ENCODE data around the gene PHACTR1.
"Not testable (repeated sequence)": the region's sequence is repeated elsewhere in the genome, so short reads cannot be mapped to it uniquely, and the experiment has no call there.

Gene PHACTR1

DNA sequence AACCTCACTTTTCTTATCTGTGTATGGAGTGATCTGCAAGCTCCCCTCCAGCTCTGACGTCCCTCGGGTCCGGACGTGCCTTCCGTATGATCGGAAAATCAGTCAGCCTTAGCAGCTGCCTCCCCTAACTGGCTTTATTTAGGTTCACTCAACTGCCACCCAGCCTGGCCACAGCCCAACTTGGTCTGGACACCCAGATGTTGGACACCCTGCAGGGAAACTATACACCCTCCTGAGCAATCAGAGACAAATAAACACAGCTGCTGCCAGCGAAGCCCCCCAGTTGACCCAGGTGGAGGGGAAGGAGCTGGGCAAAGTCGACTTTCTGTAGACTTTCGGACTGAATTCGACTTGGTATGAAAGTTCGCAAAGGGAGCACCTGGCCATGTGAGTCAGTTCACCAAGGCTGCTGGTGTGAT is 582.8 kb downstream of the PHACTR1 start:
- no peak for DNase-seq

DNA sequence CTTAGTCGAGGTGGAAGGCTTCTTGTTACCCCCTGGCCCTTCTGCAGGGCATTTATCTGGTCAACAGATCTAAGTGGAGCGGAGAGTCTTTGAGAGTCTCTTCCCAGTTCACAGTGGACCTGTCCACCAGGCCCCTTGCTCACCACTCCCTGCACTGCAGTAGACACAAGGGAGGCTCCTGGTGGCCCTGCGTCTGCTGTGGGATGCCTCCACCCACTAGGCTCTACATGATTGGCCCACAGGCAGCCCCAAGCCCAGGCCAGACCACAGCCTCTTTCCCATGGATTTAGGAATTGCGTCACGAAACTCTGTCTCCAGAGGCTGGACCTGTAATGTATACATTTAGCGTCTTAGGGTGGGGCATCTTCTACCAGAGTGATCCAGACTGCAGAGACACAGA is 583.4 kb downstream of the PHACTR1 start:
- DNase-seq: no peak

- no peak for DNase-seq
Observed at GRCh38 chr6:13300643-13301590, 584.4 kb downstream of the PHACTR1 start.

DNA sequence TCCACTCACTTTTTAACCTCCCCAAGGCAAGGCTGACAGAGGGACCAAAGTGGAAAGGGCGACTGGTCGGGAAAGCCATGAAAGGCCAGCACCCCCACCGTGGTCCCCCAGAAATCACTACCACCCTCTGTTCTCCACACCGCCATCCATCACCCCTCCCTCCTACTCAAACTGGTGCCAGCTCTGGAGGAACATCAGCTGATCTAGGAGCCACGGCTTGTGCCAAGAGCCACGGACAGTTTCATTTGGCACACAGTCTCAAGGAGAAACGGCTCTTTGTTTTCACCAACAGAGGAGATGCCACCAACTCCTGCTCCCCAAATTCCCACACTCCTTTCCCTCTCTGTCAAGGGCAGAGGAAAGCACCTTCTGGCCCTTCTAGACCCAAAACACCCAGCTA is 585.7 kb downstream of the PHACTR1 start:
- no peak for DNase-seq

DNA sequence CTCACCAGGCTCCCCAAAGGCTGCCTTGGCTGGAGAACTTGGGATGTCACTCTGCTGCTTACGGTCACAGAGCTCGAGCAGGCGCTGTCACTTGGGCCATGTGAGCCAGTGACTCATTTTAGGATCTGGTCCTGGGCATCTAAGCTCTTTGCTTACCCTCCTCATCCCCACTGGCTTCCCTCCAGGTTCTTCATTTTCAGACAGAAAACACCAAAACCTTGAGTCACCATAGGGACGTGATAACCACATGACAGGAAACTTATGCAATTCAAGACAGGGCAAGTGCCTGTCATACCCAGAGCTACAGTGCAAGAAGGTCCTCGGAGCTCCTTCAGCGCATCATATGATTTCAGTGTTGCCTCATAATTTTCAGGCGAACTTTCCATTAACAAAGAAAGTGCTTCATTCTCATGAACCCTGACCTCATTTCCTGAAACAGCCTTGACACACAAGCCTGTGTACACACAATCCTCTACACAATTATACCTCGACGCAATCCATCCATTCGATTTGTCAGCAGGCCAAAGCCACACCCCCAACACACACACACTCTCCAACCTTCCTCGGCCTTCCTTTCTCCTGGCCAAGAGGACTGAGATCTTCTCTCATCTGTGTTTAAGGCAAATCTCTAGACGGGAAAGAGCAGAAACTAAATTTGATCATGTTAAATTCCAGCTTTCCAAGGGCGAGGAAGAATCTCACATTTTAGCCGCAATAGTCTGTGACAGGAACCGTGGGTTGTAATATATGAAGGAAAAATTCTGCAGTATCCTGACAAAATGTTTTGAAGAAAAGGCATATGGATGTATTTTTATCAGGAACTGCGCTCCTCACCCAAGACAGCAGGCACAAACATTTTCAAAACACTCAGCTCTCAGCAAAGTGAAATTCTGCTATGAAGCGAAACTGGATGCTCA is 586.4 kb downstream of the PHACTR1 start:
- peak; percentile 97 to 100 for DNase-seq

DNA sequence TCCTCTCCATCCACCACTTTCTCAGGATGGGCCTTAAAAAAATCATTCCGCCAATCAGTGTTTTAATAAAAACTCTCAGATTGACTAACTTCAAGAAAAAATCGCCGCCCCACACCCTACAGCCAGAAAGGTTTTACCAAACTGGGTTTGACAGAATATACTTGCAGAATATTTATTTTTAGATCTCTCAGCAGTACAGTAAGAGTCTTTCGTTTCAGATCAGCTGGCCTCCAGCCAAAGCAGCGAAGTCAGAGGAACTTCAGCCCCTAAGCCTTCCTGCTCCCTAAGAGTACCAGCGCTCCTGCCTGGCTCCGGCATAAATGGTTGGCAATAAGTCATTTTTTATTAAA is 587.1 kb downstream of the PHACTR1 start:
- DNase-seq: peak; percentile 77 to 79

DNA sequence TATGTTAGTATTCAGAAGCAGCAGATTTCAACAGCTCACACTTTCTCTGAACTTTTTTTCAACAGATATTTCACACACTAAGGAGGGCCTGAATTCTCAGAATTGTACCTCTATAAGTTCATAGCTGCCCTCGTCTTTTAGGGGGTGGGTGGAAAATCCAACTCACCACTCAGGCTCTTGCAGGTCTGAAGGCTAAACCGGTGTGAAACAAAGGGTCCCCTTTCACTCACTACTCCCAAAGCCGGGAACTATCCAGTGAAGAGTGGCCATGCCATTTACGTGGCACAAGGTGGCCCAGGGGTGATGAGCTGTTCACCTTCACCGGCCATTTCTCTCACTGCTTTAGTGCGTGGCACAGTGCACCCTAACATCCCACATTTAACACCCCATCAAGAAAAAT is 587.5 kb downstream of the PHACTR1 start:
- no peak for DNase-seq

DNA sequence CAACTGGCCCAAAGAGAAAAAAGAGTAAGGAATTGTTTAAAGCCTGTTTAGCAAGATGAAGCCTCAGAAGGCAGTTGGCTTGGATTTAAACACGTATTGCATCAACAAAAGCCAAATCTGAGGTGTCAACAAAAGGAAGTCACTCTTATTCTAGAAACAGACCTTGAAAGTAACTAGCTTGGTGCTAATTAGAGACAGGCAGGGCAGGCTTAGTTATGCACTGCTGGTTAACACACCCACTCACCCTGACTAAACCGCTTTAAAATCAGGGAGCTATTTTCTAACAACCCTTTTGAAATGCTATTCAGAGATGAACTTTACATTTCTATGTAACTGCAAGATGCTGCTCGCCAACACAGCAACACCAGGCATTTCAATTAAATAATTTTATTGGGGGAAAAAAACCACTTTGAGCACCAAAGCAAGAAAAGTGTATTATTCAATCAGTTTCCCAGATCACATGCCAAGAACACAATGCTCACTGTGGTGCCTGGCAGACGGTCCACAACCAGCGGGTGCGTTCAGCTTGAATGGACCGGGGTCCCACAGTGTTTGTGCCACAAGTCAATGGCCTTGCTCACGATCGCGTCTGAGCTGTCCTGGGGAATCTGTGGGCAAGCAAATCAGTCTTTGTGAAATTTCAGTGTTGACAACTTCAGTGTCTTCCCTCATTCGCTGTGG is 588.2 kb downstream of the PHACTR1 start:
- DNase-seq: peak in 1 of 2 donors; percentile 26

- DNase-seq: no peak
Observed at GRCh38 chr6:13305288-13305687, 588.7 kb downstream of the PHACTR1 start.

DNA sequence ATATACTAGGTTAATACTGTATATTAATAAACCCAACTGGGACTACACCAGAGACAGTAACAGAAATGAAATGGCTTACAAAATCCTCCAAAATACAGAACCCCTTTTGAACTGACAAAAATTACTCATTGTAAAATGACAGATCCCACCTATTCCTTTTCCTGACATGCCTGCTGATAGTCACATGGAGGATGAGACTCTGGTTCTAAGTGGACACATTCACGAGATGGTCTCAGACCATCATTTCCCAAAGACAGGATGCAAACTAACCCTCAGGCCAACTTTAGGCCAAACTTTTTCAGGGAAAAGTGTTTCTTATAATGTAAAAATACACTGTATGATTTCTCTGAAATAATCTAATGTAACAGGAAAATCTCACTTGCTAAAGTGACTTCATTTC is 589.2 kb downstream of the PHACTR1 start:
- DNase-seq: no peak

GRCh38 chr6:13307508-13307995 is 591.0 kb downstream of the PHACTR1 start:
- DNase-seq: peak; percentile 90 to 98

DNA sequence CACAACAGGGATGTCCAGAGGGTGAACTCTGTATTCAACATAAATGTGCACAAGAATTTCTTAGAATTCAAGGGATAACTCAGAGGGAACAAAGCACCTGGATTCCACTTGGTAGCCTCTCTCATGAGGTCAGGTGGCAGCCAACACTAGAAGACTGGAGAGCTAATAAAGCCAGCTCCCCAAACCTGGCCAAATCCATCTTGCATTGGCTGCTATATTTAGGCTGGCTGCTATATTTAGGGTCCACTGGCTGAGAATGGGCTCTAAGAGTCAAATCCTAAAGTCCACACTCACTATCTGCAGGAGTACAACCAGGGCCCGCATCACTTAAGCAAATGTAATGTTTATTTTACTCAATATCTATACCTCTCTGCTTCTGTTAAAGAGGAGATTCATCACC is 591.8 kb downstream of the PHACTR1 start:
- DNase-seq: no peak

GRCh38 chr6:13311155-13311554 is 594.6 kb downstream of the PHACTR1 start:
- no peak for DNase-seq

- no peak for DNase-seq
Observed at GRCh38 chr6:13314806-13315205, 598.2 kb downstream of the PHACTR1 start.

DNA sequence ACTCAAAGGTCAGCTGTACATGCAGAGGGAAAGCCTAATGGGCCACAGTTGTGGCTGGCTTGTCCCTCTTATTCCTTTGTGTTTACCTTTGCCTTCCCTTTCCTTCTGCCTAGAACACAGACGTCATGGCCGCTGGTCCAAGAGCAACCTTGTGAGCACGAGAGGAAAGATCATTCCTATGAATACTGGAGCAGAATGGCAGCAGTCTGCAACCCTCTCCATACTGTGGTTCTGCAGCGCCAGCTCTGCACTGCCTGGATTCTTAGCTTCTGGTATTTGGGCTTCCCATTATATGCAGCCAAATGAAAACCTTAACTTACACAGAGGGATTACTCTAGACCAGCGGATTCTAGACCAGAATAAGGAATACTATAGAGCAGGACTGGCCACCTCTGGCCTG is 599.3 kb downstream of the PHACTR1 start:
- no peak for DNase-seq

- no peak for DNase-seq
Observed at GRCh38 chr6:13318821-13319220, 602.3 kb downstream of the PHACTR1 start.

DNA sequence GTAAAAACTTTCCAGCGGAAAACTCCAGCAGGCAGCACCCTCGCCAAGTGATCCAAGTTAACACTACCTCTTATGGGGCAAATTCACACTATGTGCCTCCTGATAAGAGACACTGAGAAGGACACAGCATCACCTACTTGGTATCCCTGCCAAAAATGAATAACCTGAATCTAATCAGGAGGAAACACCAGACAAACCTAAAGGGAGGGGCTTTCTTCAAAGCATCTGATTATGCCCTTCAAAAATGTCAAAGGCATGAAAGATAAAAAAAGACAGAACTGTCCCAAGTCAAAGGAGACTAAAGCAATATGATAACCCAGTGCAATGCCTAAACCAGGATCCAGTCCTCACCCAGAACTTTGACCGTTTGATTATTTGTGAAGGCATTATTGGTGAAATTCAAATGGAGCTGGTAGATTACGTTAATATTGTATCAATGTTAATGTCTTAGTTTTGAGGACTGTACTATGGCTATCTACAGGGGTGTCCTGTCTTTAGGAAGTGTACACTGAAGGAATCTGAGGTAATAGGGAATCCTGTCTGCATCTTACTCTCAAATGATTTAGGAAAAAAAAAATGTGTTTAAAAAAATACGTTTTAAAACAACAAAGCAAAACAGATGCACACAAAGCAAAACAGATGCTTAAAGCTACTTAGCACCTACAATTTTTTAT is 603.5 kb downstream of the PHACTR1 start:
- no peak for DNase-seq

DNA sequence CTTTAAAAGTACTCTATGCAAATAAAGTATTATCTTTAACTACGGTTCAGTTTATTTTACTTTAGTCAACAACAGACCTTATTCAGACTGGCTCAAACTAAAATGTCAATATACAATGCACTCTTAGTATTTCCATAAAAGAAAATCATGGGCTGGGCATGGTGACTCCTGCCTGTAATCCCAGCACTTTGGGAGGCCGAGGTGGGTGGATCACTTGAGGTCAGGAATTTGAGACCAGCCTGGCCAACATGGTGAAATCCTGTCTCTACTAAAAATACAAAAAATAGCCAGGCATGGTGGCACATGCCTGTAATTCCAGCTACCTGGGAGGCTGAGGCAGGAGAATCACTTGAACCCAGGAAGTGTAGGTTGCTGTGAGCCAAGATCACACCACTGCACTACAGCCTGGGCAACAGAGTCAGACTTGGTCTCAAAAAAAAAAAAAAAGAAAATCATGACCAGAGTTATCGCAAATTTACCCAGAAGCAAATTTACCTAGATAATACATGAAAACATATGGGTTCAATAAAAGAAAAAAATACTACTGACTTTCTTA is 609.5 kb downstream of the PHACTR1 start:
- not testable (repeated sequence) for DNase-seq

GRCh38 chr6:13327691-13328075 is 611.1 kb downstream of the PHACTR1 start:
- DNase-seq: peak; percentile 23 to 31

GRCh38 chr6:13328076-13328874 is 611.7 kb downstream of the PHACTR1 start, which contains the start of gene TBC1D7:
TBC1D7 (minus strand) TSS chr6:13328537; CDS start chr6:13326898, 1,639 bp downstream.
- DNase-seq: peak; percentile 89 to 91

- DNase-seq: no peak
Observed at GRCh38 chr6:13328875-13329183, 612.3 kb downstream of the PHACTR1 start.

Data from inflammatory macrophage treated with lipopolysaccharide for 1 hour (primary cell).